Measurements from ENCODE around the gene TTR.

DNA sequence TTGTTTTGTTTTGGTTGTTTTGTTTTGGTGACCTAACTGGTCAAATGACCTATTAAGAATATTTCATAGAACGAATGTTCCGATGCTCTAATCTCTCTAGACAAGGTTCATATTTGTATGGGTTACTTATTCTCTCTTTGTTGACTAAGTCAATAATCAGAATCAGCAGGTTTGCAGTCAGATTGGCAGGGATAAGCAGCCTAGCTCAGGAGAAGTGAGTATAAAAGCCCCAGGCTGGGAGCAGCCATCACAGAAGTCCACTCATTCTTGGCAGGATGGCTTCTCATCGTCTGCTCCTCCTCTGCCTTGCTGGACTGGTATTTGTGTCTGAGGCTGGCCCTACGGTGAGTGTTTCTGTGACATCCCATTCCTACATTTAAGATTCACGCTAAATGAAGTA is at the start of gene TTR:
- TF ChIP-seq, protein P1, sequence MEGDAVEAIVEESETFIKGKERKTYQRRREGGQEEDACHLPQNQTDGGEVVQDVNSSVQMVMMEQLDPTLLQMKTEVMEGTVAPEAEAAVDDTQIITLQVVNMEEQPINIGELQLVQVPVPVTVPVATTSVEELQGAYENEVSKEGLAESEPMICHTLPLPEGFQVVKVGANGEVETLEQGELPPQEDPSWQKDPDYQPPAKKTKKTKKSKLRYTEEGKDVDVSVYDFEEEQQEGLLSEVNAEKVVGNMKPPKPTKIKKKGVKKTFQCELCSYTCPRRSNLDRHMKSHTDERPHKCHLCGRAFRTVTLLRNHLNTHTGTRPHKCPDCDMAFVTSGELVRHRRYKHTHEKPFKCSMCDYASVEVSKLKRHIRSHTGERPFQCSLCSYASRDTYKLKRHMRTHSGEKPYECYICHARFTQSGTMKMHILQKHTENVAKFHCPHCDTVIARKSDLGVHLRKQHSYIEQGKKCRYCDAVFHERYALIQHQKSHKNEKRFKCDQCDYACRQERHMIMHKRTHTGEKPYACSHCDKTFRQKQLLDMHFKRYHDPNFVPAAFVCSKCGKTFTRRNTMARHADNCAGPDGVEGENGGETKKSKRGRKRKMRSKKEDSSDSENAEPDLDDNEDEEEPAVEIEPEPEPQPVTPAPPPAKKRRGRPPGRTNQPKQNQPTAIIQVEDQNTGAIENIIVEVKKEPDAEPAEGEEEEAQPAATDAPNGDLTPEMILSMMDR (IDR thresholded peaks at IDR 0.05): no peak
- no peak for TF ChIP-seq POLR2A (IDR thresholded peaks at IDR 0.05)
